GM12892 (cell line): ENCODE measurements around the gene HIVEP2.

Source experiments
- POLR2A ChIP-seq: IDR thresholded peaks from 2 replicates; pipeline ENCODE4 v1.6.1; 2011; ENCODE audit warnings: low read depth, low read length, control low read depth
- POLR2AphosphoS5 ChIP-seq: IDR thresholded peaks from 2 replicates; pipeline ENCODE4 v1.6.1; 2011; ENCODE audit warnings: low read depth, low read length, control low read depth
- TAF1 ChIP-seq: IDR thresholded peaks from 2 replicates; pipeline ENCODE4 v1.6.1; 2011; ENCODE audit warnings: low read depth, mild to moderate bottlenecking, control low read depth, low read length, borderline replicate concordance

DNA sequence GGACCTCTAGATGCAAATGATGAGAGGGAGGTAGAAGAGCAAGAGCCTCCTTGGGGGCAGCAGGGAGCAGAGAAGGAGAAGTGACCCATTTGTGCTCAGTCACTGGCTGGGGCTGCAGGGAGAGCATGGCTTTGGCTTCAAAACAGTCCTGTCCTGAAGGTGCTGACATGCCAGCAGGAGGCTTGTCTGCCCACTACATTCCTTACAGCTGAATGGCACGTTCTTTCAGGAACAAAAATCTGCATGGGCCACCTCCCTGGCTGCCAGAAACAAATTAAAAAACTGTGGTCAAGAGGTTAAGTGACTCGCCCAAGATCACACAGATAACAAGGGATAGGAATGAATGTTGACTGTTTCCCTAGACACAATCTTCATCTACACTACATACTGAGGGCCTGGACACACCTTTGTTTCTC, 188.8 kb downstream of the HIVEP2 start:
- no peak for TF ChIP-seq POLR2AphosphoS5
- TF ChIP-seq POLR2A, result no peak
- TF ChIP-seq TAF1, result no peak
